ENCODE data around the gene JMJD6.
"Not testable (repeated sequence)": the region's sequence is repeated elsewhere in the genome, so short reads cannot be mapped to it uniquely, and the experiment has no call there.

Gene JMJD6

DNA sequence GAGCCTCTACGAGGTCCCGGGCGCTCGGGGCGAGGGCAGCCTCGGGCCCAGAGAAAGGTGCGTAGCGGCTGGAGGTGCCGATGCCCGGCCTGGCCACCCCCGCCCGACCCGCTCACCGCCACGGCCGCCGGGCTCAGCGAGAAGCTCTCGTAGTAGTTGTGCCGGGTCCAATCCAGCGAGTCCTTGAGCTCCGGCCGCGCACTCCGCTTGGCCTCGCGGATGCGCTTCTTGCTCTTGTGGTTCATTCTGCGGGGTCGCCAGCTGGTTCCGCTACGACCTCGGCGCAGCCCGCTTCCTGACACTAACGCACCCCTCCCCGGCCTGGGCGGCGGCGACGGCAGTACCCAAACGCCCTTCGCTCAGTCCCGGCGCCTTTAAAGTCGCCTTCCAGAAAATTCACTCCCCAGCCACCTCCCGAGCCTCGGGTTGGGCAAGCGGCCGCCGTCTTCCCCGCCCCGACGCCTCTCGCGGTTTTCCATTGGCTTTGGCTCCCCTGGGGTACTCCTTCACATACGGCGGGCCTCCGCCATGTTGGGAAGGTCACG is at the start of gene JMJD6:
Gene JMJD6 (minus strand): TSS at position 376 of the 545 bp plus-strand sequence. CDS start 131 bp downstream, at position 245.
- DNase-seq, result peak in 3 of 4 experiments; percentile 86 to 91 (median 88)

DNA sequence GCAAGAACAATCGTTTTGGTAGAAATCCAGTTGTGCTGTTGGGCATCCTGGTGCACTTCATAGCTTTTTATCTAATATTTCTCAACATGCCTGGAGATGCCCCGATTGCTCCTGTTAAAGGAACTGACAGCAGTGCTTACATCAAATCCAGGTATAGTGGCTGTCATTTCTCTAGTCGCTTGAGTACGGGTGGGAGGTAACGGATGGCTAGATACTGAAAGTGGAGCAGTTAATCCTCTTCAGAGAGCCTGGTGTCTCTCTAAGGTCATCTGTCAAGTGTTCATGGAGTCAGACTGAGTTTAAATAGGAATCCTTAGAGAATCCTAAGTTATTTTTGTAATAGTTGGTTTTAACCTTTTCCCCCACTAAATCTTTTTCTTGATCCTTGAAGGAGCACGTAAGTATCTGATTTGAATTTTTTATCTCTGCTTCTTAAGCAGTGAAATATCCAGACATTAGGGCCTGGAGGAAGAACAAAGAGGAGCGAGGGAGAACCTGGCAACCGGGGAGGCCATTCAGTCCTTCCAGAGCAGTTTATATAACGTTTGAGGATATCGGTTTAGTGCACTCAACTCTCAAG is 48.7 kb upstream of the JMJD6 start:
- DNase-seq, result no peak

DNA sequence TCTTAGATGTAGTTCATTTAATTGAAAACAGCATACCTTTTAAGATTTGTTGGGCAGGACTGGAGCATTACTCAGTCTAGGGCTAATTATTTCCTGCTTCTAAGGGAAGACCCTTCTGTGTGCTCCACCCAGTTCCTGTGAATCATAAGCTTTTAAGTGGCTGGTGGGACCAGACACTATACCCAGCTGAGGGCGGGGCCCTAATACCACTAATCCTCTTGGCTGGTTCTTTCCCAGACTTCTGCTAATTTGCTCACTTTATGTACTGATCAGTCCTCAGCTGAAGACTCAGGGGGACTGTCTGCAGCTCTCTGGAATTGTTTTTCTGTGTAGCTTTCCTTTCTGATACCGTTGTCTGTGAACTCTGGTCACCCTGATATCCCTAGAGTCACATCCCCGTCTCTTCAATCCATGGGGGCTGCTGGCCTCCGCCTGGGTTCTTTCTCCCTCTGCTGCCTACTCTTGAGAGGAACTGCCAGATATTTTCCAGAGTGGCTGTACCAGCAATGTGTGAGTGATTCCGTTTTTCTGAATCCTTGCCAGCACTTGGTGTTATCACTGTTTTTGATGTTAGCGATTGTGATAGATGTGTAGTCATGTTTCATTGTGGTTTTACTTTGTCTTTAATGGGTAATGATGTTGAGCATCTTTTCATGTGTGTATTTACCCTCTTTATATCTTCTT is 46.6 kb upstream of the JMJD6 start:
- peak in 2 of 4 experiments; percentile 12 to 14 for DNase-seq

DNA sequence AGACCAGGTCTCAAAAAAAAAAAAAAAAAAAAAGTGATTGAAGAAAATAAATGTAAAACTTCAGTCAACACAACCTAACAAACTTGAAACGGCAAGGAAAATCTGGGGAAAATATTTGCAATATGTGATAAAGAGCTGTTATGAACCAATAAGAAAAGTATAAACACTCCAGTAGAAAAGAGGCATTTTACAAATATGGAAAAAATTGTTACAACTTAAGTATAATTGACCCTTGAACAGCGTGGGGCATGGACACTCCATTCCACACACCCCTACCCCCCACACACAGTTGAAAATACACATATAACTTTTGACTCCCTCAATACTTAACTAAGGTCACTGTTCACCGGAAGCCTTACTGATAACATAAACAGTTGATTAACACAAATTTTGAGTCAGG is 32.2 kb upstream of the JMJD6 start:
- DNase-seq, result no peak

DNA sequence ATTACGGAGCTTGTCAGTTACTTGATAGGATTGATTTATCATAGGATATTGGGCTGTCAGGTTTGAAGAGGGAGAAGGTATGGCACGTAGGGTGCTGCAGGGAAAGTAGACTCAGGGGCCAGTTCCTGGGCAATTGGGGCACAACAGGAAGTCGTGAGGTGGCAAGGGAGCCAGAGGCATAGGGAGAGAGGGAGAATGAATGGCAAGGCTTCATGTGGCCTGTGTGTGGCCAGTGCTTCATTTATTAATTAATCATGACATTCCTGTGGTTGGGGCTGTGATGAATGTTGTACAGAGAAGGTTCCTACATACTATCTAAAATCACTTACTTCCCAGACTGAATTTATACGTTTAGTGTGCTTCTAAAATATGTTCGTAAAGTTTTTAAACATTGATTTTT is 30.9 kb upstream of the JMJD6 start:
- no peak for DNase-seq

DNA sequence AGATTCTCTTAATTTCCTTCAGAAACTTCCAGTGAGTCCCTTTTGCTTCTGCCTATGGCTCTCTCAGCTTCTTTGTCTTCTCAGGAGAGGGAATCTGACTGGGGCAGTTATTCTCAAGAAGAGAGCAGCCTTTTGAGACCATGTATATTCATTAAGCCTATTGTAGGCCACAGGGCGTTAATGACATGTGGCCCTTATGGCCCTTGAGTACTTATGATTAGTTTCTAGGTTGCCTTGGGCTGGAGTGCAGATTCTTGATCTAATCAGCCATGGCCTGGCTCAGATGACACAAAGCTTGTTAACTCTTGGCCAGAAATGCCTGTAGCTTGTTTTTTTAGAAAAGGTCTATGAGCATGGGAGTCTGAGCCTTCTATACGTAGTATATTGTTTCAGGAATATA is 28.9 kb upstream of the JMJD6 start:
- no peak for DNase-seq

DNA sequence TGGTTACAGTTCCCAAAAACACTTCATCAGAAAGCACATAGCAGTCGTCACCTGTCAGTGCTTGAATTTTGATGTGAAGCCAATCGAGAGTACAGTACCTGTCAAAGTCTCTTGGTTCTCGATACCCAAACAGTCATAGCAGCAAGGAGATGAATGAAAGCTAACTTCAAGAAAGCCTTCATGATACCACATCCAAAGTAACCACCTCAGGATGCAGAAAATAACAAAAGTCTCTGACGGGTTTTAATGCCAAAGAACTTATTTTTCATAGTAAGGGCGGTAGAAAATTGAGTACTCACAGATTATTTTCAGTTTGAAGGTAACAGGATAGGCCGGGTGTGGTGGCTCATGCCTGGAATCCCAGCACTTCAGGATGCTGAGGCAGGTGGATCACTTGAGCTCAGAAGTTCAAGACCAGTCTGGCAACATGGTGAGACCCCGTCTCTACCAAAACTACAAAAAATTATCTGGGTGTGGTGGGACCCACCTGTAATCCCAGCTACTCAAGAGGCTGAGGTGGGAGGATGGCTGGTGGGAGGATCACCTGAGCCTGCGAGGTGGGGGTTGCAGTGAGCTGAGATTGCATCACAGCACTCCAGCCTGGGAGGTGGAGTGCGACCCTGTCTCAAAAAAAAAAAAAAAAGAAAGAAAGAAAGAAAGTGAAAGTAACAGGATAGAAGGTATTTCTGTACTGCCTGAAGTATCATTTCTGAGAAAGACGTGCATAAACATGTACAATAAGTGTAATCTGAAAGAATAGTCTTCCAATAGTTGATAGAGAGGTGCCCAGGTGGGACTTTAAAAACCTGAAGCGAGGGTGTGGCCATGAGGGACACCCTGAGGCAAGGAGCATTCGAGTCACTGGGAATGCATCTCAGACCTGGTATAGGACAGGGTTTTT is 26.9 kb upstream of the JMJD6 start:
- DNase-seq, result no peak

DNA sequence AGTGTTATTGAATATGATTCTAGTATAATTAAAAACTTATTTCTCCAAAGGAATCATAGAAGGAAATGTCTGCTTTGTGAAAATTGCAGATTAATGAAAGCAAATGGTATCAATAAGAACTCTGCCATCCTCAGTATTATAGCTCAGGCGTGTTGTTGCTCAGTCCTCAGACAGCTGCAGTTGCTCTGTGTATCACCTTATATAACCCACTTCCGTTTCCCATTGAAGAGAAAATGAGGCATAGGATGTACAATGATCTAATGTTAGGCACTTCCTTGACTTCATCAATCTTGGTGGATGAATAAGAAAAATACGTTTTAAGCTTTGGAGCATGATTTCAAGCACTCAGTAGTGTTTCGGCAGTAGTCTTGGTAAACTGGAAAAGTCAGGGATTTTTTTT is 25.6 kb upstream of the JMJD6 start:
- DNase-seq, result no peak

DNA sequence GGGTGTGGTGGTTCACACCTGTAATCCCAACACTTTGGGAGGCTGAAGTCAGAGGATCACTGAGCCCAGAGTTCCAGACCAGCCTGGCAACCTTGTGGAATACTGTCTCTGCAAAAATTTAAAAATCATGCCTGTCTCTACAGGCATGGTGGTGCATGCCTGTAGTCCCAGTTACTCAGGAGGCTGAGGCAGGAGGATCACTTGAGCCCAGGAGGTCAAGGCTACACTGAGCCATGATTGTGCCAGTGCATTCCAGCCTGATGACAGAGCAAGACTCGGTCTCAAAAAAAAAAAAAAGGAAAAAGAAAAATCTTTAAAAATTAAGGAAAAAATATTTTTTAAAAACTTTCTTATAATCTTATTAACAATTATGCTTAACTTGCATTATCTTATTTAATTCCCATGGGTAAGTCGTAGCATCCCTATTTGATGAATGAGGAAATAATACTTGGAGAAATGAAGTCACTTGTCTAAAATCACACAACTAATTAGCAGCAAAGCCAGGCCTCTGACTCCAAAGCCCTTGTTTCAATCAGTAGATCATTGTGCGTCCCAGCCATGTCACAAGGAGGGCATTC is 25.1 kb upstream of the JMJD6 start:
- DNase-seq, result no peak

DNA sequence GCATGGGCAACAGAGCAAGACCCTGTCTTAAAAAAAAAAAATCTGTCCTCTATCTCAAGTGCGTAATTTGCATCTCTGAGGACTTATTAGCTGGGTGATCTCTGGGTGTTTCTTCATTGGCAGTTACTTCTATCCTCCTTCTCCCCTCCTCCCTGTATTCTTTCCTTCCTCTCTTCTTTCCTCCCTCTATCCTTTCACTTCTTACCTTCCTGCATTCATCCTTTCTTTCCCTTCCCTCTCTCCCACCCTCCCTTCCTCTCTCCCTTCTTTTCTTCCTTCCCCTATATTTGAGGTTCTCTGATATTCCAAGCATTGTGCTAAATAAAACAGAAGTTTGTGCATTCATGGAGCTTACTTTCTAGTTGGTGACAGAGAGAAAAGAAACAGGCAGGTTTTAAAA is 22.3 kb upstream of the JMJD6 start:
- no peak for DNase-seq

DNA sequence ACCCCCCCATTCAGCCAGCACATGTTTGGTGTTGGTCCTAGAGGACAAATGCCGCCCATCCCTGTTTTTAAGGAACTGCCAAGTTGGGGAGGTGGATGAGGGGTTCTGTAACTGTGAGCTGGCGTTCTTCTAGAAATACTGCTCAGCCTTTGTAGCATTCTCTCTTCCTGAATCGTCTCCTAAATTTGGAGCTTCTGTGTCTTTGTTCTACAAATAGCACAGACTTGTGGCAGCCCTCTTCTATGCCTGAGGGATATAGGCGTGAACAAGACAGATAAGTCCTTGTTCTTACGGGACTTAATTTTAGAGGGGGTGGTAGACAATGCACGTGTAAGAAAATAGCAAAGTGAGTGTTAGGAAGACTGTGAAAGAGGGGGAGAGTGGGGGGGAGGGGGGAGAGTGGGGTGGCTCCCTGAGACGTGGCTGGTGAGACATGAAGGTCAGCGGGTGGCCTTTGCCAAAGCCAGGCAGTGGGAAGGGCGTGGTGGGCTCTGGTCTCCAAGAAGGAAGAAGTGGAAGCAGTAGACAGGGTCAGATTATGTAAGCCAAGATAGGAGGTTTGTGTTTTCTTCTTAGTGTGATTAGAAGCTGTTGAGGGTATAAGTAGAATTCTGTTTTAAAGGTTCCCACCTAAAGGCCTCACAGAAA is 21.4 kb upstream of the JMJD6 start:
- no peak for DNase-seq

DNA sequence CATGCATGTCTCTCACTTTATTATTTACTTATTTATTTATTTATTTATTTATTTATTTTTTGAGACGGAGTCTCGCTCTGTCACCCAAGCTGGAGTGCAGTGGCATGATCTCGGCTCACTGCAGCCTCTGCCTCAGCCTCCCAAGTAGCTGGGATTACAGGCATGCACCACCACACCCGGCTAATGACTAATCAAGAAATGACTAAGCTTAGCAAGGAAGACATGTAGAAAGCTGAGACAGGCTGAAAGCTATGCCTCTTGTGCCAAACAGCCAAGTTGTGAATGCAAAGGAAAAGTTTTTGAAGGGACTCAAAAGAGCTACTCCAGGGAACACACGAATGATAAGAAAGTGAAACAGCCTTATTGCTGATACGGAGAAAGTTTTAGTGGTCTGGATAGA is 19.4 kb upstream of the JMJD6 start:
- not testable (repeated sequence) for DNase-seq

DNA sequence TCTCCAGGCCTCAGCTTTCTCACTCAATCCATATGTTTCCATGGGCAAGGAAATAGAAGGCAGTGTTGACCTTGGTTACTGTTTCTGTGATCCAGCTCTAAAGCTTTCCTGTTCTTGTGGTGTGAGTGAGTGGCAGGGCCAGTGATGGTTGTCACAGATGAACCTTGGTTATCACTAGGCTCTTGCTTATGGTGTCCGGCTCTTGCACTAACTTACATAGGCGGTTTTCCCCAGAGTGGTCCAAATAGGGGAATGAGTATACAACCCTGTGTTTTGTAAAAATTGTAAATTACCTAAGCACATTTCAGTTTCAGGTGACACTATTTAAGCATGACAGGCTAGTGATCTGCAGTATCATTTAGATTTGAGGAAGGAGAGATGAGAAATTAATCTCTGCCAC is 18.3 kb upstream of the JMJD6 start:
- DNase-seq, result no peak

DNA sequence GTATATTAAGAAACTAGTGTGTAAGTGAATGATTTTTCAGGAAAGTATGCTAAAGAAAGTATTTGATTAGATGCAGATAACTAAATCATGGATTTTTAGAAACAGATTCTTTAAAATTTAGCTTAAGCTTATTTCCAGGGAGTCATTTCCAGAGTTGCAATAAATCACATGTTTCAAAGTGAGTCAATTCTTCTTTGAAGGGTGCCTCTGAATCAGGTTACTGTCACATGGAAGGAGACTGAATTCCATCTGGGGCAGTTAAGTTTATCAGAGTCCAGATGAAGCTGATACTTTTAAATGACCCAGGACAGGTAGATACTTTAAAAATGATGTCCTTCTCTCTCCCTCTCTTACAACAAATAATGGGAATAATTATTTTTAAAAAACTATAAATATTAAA is 16.6 kb upstream of the JMJD6 start:
- DNase-seq, result no peak

DNA sequence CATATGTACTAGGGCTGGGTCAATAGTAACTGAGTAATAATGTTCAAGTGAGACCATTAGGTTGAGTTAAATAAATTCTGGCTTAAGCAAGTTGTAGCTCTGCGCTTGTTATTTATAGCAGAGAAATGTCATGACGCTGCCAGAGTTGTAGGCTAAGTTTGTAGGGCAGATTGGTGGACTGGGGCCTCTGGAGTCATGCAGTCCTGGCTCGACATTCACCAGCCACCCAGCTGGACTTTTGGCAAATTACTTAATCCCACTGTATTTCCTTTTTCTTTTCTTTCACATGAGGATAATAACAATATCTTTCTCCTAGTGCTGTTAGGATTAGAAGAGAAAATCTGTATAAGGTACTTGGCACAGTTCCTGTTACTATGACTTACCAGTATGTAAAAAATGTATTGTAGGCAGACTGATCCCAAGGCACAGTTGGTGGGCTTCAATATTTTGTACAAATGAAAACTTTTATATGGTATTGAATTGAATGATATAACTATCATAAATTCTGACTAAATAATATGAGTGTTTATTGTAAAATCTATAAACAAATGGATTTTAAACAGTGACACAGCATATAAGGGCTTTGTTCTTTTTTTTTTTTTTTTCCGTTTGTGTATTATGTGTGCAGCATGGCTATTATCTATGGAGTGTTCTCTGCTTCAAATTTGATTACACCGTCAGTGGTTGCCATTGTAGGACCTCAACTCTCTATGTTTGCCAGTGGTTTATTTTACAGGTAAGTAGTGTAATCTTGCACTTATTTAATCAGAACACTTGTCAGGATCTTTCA is 14.1 kb upstream of the JMJD6 start:
- DNase-seq, result no peak

DNA sequence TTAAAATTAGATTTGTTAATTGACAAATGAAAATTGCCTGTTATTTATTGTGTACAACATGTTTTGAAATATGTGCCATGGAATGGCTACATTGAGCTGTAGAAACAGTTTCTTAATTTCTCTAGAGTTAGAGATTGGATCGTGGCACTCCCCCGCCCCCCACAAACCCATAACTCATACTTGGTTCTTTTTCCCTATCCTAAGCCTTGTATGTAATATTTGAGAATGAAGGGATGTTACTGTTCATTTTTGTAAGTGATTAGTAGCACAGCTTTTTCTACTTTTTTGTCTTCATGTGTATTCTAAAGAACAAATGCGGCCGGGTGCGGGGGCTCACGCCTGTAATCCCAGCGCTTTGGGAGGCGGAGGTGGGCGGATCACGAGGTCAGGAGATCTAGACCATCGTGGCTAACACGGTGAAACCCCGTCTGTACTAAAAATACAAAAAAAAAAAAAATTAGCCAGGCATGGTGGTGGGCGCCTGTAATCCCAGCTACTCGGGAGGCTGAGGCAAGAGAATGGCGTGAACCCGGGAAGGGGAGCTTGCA is 13.2 kb upstream of the JMJD6 start:
- DNase-seq, result not testable (repeated sequence)

DNA sequence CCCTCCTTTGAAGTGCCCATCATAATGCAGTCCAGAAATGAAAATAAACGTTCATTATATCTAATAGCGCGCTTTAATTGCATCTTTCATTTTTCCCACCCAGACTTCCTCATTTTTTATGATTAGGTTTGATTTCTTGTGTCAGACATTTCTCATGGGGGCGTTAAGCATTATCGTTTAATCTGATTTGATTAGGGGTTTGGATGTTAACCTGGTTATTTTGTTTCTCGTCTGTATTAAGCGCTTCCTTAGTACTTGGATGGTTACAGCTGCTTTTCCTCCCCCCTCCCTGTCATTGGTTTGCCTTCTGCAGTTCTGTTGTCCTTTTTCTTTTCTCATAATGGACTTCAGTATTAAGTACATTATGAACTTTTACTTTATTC is 12.1 kb upstream of the JMJD6 start:
- no peak for DNase-seq

DNA sequence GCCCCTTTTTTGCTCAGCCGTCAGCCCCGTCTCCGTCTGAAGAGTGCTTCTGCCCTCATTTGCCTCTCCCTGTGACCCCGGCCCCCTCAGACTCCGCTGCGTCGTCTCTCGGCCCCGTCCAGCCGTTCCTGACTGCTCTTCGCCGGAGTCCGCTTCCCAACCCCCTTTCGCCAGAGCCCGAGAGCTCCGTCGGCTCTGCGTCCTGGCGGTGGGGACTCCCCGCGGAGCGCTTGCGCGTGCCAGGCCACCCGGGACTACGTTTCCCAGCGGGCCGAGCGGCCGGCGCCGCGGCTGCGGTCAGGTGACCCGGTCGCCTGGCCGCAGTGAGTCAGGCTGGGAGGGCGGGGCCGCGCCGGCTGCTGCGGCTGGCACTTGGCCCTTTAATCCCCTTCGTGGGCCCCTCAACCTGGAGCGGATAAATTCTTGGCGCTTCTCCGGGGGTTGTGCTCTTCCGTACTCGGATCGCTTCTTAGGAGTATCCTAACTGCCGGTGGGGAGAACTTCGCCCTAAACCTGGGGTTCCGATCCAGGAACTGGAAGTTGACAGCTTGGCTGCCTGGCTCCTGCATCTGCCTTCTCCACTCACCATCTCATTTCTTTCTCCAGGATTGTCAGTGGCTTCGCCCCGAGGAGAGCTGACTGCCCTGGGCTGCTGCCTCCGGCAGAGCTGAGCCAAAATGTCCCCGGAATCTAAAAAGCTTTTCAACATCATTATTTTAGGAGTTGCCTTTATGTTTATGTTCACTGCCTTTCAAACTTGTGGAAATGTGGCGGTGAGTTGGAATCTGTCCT is 11.5 kb upstream of the JMJD6 start, which contains the start of gene MFSD11:
Gene MFSD11 (plus strand): TSS at position 444 of the 792 bp plus-strand sequence. CDS start 234 bp downstream, at position 678.
- peak; percentile 74 to 89 (median 86) for DNase-seq

DNA sequence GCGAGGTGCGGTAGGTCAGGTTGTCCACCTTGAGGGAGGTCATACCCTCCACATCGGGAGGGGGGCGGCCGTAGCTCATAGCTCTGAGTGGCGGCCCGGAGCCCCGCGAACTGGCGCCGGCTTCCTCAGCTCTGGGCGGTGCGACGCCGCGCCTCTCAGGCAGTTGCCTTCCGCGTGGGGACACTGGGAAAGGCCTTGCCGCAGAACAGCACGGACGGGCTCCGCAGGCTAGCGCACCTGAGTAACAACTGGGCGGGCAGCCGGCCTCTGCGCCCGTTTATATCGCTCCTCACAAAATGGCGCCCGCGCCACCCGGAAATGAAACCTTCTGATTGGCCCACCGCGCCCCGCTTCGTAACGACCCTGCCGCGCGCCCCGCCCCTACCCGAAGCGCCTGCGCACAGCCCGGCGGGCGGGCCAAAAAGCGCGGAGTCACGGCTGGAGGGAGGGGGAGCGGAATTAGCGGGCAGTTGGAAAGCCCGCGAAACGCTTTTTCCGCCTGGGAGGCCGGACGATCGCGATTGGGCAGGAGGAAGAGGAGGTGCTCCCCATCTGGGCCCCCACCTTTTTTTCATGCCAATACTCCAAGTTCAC is 10.8 kb upstream of the JMJD6 start, which contains the start of gene SRSF2:
Gene SRSF2 (minus strand): TSS at position 250 of the 594 bp plus-strand sequence. CDS start 171 bp downstream, at position 79.
- DNase-seq, result peak; percentile 97 to 99 (median 97)
